Activated CD8-positive, alpha-beta memory T cell treated with anti-CD3 and anti-CD28 coated beads for 1 hour (primary cell): ENCODE data around the gene P4HA2.

Experiments used
- DNase-seq, 2 donors: peaks; one replicate each; pipeline ENCODE4 v3.0.0-alpha.2; 2020; ENCODE audit warnings: low read depth in 1 of 2; ENCODE audit errors: extremely low read depth in 1 of 2

P4HA2 gene

GRCh38 chr5:132204371-132205135, 23.1 kb downstream of the P4HA2 start:
- DNase-seq = no peak

GRCh38 chr5:132203916-132204315, 23.7 kb downstream of the P4HA2 start:
- DNase-seq = no peak

- DNase-seq = no peak
Measured at GRCh38 chr5:132203464-132203818, 24.2 kb downstream of the P4HA2 start.

GRCh38 chr5:132202711-132203463, 24.8 kb downstream of the P4HA2 start:
- DNase-seq = no peak

- DNase-seq = no peak
Measured at GRCh38 chr5:132199116-132199680, 28.5 kb downstream of the P4HA2 start.

- DNase-seq = no peak
Measured at GRCh38 chr5:132198571-132198970, 29.1 kb downstream of the P4HA2 start.

- no peak for DNase-seq
Measured at GRCh38 chr5:132195727-132196126, 31.9 kb downstream of the P4HA2 start.

- no peak for DNase-seq
Measured at GRCh38 chr5:132193165-132193694, 34.4 kb downstream of the P4HA2 start.

GRCh38 chr5:132190161-132190817, 37.4 kb downstream of the P4HA2 start:
- no peak for DNase-seq

GRCh38 chr5:132184588-132184987, 43.1 kb downstream of the P4HA2 start:
- no peak for DNase-seq

- DNase-seq = no peak
Measured at GRCh38 chr5:132183723-132184122, 43.9 kb downstream of the P4HA2 start.

- DNase-seq = no peak
Measured at GRCh38 chr5:132182359-132183040, 45.2 kb downstream of the P4HA2 start.

GRCh38 chr5:132181011-132181629, 46.5 kb downstream of the P4HA2 start:
- no peak for DNase-seq

GRCh38 chr5:132180134-132180745, 47.4 kb downstream of the P4HA2 start:
- DNase-seq = no peak

GRCh38 chr5:132179405-132179804, 48.2 kb downstream of the P4HA2 start:
- no peak for DNase-seq

GRCh38 chr5:132177691-132178149, 49.9 kb downstream of the P4HA2 start:
- DNase-seq = no peak

- DNase-seq = no peak
Measured at GRCh38 chr5:132176987-132177386, 50.7 kb downstream of the P4HA2 start.

GRCh38 chr5:132176521-132176945, 51.1 kb downstream of the P4HA2 start:
- no peak for DNase-seq

GRCh38 chr5:132162945-132163344, 64.7 kb downstream of the P4HA2 start:
- no peak for DNase-seq
